Neural progenitor cell (in vitro differentiated cells): Measurements from ENCODE around the gene PTCD2.

Source experiments
- CTCF ChIP-seq: fragments of 200-600 bp; sonication (generic); IDR thresholded peaks from 2 replicates; pipeline ENCODE4 v1.5.1; 2017; ENCODE audit warnings: antibody characterized with exemption, mild to moderate bottlenecking
- EZH2 ChIP-seq: fragments of 200-600 bp; sonication (generic); IDR thresholded peaks from 2 replicates; pipeline ENCODE4 v1.6.1; 2017; ENCODE audit warnings: antibody characterized with exemption, mild to moderate bottlenecking, moderate library complexity
- EZH2phosphoT487 ChIP-seq: fragments of 200-600 bp; sonication (generic); IDR thresholded peaks from 2 replicates; pipeline ENCODE4 v1.6.1; 2017; ENCODE audit warnings: antibody characterized with exemption

DNA sequence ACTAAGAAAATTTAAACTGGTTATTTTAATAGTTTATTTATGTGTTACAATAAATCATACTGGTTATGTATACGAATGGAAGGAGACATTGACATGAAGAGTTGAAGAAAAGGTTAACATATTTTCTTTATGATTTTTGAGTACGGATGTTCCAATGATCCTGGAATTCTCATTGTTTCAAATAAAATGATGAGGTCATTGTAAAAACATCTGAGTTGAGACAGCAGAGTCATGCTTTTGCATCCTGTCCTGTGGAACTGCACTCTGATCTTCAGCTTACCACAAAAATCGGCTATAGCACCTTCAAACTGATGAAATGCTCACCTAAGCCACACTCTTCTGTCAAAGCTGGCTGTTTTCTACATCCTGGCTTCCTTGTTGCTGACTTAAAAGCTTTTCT, 67.8 kb downstream of the PTCD2 start:
- TF ChIP-seq EZH2 (no peak), CTCF (no peak), EZH2phosphoT487 (no peak)
